Activated CD4-positive, alpha-beta T cell treated with anti-CD3 and anti-CD28 coated beads, Interleukin-2, Interleukin-4, amounts not matched to agents 100 ng/mL and 50 ng/mL, durations not matched to agents 16 hours and 8 hours (primary cell): ENCODE measurements around the gene GALNT2.

ENCODE experiments used
- DNase-seq: peaks from one replicate; pipeline ENCODE4 v3.0.0-alpha.2; 2020; ENCODE audit warnings: low spot score

Gene GALNT2

DNA sequence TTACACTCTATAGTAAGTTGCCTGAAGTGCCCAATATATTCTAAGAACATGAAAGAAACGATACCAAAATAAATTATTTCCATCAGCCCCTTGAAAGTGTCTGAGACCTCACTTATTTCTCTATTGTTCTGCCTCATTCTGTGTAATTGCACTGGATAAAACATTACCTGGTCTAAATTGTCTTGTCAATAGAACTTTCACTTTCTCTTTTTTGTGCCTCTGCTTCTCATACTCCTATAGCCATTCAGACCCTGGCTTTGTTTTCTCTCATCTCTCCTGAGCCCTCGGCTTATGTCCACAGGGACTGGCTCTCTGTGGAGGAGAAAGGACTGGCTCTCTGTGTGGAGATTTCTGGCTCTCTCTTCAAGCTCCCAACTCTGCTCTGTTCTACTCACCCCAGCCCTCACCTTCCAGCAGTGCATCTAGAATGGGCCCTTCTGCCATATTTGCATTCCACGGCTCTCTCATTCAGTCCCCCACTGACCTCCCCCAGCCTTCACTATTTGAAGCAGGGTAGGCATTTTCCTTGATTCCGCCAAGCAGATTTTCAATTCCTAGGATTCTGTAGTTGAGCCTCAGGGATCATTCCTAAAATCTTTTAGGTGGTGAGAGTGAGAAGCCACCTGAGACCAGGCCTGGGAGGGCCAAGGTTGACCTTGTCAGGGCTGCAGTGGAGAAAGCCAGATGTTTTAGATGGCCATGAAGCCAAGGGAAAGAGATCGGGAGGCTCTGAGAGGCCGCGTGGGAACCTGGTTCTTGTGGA is 15.9 kb upstream of the GALNT2 start:
- DNase-seq = no peak

DNA sequence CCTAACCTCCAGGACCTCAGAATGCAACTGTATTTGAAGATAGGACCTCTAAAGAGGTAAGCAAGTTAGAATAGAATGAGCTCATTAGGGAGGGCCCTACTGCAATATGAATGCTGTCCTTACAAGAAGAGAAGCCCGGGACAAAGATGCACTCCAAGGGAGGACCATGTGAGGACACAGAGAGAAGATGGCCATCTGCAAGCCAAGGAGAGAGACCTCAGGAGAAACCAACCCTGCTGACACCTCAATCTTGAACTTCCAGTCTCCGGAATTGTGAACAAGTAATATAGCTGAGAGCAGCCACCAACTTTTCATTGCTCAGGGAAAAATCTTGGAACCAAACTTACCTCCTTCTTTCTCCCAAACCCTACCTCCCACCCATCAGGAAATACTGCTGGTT is 15.0 kb upstream of the GALNT2 start:
- DNase-seq = no peak

DNA sequence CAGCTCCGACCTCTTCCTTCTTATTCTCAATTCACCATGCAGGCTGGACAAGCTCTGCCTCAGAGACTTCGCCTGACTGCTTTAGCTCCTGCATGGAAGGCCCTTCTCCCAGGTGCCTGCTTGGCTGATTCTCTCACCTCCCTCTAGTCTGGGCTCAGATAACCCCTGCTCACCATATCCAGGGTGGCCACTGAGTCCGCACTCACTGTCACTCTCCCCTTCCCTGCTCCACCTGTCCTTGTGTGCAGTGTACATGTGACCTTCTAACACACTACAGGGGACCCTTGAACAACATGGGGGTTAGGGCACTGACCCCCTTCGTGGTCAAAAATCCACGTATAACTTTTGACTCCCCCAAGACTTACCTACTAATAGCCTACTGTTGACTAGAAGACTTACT is 14.4 kb upstream of the GALNT2 start:
- no peak for DNase-seq

DNA sequence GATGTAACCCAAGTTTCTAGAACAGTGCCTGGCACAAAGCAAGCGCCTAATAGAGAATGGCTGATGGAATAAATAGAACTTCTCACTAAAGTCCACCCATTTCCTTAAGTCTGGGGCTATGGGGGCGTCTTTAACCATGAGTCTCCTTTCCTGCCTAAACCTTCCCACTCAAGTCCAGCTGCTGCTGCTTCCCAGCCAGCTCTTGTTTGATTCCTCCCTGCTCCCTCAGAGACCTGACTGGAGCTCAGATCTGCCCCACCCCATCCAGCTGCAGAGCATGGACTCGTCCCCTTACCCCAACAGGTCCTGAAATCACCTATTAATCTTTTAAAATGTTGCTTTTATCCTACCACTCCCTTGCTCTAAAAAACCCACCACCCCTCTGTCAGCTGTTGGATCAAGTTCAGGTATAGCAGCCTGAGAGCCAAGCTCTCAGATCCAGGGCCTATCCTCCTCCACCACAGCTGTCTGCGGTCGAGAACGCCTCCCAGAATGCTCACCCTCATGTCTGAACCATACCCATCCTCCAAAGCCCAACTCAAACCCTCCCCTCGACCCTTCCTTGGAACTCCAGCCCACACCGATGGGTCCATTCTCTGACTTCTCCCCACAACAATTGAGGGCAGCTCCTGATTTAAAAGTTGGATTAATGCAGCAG is 12.8 kb upstream of the GALNT2 start:
- DNase-seq = no peak

DNA sequence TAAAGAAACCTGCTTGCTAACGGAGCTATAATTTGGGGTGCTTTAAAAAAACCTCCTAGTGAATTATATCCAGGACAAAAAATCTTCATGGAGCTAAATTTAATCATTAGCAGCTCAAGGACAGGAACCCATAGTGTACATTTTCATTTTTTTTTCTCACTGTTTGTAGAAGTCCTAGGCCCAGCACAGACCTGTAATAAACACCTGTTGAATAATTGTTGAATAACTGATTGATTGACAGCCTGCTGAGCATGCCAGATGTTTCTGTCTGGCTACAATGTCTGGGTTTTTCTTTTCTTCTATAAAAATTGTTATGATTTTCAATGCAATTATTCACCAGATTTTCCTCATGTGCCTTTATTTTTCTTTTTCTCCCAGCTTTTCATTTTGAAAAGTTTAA is 10.9 kb upstream of the GALNT2 start:
- no peak for DNase-seq

DNA sequence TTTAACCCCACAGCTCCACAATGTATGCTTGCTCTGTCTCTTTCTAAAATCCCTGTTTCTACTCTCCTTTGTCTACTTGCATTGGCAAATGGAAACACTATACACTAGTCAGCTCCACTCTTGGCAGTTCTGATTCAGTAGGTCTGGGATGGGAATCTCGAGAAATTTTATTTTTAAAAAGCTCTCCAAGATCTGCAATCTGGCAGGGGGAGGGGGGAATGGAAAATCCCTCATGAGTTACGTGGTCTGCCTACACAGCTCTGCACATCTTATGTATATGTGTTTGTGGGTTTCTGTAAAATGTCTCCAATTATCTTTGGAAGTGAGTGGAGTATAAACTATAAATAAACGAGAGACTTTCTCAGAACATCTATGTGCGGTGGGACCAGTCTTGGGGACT is 9.9 kb upstream of the GALNT2 start:
- DNase-seq = no peak

DNA sequence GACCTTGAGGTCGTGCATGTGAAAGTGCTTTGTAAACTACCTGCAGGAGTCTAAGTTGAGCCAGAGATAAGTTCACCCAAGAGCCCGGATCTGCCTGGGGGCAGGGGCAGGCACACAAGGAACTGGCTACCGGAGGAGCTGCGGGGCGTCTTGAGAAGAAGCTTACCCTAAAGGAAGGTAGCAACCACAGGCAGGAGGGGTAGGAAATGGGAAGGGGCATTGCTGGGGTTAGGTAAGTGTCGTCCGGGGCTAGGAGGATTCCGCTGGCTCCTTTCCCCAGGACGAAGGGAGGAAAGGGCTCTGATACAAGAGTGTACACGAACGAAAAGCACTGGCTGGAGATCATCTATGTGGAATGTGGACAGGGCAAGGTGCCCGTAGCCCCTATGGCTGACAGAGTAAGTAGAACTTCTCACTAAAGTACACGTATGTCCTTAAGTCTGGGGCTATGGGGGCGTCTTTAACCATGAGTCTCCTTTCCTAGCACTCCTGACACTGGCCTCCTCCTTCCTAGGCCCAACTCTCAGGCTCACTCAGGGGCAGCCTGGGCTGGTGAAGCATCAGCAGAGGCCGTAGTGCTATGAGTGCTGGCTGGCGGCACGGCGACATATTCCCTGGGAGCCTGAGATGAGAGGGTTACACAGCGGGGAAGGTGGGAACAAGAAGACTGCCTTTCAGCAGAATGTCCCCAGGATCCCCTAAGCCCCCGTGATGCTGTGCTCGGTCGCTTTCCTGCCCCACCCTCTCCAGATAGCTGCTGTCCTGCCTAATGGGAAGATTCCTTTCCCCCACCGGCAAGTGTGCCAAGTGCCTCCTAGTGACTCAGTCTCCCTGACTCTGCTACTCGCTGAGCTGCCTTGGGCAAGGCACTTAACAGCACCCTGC is 9.1 kb upstream of the GALNT2 start:
- DNase-seq = no peak

DNA sequence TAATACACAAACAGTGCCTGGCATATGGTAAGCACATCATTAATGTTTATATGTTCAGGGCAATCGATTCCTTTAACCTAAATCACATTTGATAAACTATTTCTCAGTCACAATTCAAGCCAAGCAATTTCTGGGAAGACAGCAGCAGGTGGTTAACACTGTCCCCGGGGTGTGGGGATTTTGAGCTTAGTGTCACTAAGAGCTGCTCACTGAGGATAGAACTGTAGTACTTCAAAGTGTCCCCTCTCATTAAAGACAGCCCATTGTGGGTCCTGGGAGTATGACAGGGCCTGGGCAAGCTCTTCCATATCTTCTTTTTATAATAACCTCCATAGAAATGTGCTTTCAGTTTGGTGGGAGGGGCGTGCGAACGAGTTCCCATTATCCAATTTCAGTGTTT is 8.4 kb upstream of the GALNT2 start:
- no peak for DNase-seq

DNA sequence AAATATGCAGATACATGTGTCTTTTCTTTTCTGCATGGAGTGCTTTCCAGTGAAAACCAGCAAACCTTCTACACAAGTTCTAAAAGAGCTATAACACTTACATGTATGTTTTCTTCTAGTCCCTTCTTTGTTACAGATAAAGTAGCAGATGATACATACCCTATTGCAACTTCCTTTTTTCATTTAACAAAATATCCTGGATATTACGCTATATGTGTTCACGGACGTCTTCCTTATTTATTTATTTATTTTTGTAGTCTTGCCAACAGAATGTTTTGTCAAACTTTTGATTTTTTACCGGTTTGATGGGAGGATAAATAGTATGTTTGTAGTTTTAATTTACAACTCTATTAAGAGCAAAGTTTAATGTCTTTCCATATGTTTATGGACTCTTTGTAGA is 5.2 kb upstream of the GALNT2 start:
- no peak for DNase-seq

DNA sequence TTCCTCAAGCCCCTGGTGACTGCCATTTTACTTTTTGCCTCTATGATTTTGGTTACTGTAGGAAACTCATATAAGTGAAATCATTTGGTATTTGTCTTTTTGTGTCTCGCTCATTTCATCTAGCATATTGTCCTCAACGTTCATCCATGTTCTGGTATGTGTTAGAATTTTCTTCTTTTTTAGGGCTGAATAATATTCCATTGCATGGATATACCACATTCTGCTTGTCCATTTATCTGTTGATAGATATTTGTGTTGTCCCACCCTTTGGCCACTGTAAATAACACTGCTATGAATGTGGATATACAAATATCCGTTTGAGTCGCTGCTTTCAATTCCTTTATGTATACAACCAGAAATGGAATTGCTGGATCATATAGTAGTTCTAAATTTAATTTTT is 4.5 kb upstream of the GALNT2 start:
- no peak for DNase-seq

DNA sequence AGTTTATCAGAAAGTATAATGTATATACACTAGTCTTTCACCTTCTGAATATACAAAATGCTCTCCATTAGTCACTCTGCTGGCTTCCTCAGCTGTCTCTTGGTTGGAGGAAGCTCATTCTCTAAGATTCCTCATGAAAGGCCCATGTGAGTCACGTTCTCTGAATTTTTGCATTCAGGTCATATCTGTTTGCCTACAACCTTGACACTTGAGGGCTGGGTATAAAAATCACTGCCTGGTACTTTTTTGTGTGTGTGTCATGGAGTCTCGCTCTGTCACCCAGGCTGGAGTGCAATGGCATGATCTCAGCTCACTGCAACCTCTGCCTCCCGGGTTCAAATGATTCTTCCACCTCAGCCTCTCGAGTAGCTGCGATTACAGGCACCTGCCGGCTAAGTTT is 2.8 kb upstream of the GALNT2 start:
- no peak for DNase-seq

DNA sequence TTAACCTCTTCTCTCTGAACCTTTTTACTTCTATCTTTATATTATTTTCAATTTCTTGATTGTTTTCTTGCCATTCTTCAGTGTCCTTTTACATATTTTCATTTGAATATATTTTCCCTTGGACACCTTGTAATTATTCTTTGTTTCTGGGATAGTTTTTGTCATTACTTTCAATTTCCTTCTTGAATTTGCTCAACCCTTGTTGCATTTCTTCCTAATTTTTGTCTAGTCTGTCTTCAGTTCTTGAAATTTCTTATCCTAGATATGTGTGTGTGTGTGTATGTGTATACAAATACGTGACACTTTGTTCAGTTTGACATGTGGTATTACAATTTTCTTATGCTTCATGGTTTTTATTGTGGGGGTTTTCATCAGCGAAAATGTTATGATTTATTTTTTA is 1.9 kb upstream of the GALNT2 start:
- no peak for DNase-seq

DNA sequence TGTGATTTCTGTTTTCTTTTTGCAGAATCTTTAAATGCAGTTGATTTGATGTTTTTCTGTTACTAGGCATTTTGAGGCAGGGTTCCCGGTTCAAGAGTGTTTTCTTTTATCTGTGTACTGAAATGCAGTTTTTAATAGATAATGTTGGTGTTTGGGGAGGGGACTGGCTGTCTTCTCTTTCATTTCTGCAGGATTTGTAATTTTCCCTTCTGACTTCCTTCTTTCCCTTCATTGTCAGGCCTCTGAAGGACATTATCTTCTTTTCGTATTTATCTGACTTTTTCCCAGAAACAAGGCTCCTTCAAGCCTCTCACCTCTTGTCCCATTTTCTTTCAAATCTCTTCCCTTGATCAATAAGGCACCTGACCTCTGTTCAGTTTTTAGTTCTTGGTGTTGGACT is 1.5 kb upstream of the GALNT2 start:
- DNase-seq = no peak

DNA sequence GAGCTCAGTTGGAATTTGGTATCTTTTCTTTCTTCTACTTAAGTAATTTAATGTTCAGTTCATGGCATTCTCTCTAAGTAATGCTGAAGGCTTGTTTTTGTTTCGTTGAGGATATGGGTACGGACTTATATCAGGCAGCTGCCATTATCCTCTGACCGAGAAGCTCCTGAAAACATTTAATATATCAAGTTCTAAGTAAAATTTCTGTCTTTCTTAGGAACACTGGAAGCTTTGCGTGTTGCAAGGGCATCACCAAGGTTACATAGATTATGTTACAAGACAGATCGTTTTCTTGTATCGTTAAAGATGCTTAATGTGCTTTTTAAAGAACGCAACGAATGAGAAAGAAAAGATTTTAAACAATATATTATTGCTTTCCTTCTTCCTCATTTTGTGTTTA is 1.0 kb upstream of the GALNT2 start:
- no peak for DNase-seq

DNA sequence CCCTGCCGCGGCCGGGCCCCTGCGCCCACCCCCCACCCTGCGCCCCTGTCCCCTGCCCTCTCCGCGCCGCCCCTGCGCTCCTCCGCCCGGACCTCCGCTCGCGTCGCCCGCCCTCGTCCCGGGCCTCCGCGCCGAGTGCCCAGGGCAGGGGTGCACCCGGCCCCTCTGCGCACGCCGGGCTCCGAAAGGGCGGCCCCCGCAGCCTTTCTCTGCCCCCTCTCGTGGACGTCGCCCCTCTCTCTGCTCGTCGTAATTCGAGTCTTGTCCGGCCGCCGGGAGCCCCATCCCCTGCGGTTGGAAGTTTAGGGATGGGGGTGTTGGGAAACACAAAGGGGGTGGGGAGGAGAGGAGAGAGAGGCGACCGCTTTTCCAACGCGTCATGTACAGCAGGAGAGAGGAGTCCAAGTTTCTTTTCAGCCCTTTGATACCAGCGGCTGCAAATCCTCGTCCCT is 407 bp downstream of the GALNT2 start:
- DNase-seq = no peak

DNA sequence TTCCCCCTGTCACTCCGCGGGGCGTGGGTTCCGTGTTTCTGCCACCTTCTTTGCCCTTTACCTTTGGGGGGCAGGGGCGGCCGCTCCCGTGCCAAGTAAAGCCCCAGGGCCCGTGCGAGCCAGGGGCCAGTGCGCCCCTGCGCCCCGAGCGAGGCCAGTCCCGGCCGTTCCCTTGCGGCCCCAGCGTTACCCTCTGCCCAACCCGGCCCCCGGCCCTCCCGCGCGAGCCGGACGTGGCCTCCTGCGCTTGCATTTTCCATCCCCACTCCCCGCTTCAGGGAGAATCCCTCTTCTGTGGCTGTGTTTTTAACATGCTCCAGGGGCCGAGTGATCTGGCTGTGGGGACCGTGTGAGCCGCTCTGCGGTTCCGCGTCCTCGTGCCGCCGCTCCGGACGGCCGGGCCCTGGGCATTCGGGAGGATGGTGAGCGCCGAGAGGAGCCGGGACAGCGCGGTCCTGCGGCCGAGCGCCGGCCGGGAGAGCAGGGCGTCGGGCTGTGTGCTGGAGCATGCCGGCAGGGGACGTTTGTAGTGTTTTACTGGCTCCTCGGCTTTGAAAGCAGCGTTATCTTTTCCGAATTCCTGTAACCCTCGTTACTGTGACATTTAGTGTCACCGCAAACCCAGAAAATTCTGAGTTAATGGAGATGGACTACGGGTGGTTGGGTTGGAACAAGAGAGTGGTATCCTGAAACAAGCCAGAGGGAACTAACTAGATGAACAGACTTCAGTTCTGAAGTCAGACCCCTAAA is 1.0 kb downstream of the GALNT2 start:
- DNase-seq = no peak

DNA sequence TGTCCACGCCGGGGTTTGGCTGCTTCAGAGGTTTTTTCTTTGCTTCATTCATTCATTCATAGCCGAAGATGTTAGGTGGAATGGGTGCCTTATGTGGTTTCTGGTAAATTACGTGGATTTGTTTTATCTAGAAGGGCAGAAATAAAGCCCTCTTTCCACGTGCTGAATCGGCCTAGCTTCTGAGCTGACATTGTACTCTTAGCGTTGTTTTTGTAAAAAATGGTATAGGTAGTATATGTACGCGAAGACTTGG is 1.5 kb downstream of the GALNT2 start:
- no peak for DNase-seq

DNA sequence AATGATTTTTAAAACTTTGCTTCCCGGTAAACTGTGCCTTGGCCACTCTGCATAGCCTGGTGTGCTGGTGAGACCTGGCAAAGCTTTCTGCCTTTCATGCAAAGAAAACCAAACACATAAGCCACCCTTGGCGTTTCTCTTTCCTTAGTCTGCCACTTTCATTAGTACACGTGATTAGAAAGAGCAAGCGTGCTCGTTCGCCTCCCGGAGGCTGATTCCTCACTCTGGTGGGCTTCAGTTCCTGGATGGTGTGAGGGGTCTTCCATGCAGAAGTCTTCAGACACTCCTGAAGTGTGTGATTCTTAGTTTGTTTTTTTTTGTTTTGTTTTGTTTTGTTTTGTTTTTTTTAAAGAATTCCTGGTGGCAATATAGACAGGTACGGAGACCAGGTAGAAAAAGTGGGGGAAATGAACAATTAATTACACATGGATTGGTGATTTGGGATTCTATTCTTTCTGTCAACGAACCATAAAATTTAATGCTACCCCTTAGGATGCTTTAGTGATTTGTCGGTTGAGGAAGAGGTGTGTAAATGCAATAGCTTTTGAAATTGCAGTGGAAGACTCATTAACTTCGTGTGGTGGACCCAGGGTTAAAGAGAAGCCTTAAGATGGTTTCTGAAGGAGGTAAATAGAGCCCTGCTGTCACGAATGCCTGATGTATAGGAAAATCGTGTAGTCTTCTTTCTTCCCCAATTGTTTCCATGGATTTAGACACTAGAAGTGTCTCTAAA is 2.1 kb downstream of the GALNT2 start:
- DNase-seq = no peak

DNA sequence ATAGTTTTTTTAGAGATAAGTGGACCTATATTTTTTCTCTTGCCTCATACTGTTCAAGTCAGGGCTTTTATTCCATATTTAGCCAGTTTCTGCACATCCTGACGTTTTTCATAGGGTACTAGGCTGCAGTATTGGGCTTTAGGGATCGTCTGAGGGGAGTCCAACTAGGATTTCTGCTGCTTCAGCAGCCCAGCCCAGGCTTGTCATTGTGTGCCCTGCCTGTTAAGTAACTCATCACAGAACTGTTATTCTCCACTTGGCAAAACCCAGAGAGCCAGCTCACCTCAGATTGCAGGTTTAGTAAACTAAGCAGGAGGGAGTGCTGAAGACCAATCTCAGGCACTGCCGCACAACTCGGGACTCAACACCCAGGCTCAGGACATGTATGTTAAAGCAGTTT is 2.8 kb downstream of the GALNT2 start:
- no peak for DNase-seq

DNA sequence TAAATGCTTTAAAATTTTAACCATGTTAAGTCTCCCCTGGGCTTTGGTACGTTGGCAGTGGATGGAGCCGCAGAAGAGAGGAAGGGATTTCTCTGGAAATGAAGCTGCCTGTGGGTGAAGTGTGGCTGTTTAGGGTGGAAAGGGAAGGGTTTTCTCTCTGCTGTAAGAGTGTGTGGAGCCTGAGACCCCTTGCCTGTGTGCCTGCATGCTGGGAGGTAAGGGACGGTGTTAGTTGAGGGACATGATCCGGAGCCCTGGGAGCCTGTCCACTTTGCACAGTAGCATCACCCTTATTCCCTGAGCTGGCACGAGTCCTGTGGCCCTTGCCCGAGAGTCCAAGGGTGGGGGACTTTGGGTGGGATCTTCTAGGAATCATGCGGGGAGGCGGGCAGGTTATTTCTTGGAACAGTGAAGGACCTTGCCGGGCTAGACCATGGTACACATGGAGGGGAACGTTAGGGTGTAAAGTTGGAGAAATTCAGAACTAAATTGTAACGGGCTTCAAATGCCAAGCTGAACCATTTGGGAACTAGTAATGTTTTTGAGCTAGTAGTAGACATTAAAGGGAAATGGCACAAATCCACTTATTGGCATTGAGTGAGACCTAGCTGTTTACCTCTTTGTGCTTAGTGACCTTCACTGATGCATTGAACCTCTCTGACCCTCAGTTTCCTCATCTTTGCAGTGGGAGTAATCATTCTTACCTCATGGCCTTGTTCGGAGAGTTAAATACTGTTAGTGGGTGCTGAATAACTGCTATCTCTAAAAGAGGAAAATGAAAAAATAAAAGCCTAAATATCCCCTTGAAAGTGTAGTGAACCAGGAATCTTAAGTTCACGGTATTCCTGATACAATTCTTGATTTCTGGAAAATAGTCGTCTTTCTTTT is 3.5 kb downstream of the GALNT2 start:
- DNase-seq = no peak

DNA sequence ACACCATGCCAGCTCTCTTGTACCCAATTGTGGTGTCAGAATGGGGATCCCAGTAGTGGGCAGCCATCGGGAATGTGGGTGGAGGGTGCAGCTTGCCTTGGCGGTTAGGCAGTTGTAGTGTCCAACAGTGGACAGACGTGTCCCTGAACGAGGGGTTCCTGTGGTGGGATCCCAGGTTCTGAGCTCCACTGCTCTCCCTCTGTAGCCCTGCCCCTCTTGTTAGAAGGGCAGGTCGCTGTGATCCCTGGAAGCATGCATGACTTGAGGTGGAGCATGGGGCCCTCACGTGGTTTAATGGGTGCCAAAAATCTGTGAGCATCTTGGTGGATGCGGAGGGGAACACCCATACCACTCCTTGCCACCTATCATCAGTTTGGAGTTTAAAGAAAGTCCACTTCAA is 4.3 kb downstream of the GALNT2 start:
- no peak for DNase-seq
